B cell (primary cell): ENCODE data around the gene REM1. TPM values are rescaled to one million over a fixed set of nuclear protein-coding genes. Genes with fewer than 3 reads are reported as not detected.

Source experiments
- ATAC-seq: fragments of 200-7000 bp; cut with Tn5 transposase; one replicate; pipeline ENCODE4 v1.10.0; 2021; ENCODE audit warnings: low read depth, mild to moderate bottlenecking, moderate number of reproducible peaks, moderate library complexity
- CTCF ChIA-PET: fragments of 350-600 bp; sonication (Branson Sonifier 250); formaldehyde crosslinking; loops from one replicate; lab custom pipeline; 2021; ENCODE audit warnings: antibody characterized with exemption, inconsistent platforms; lab: Charles Lee
- POLR2A ChIA-PET: fragments of 350-600 bp; sonication (Branson Sonifier 250); formaldehyde crosslinking; loops from one replicate; lab custom pipeline; 2021; ENCODE audit warnings: antibody characterized with exemption; lab: Charles Lee
- DNase-seq: peaks from one replicate; pipeline ENCODE4 v3.0.0; 2013
- H2AFZ ChIP-seq: 2 replicates; pipeline ENCODE4 v1.6.1; 2012; ENCODE audit warnings: mild to moderate bottlenecking, low read depth, low read length; ENCODE audit not compliant: insufficient read depth, poor library complexity, severe bottlenecking
- H3K27ac ChIP-seq, 2 donors: 1 replicate in 1 of 2; 2 replicates in 1 of 2; pipeline ENCODE4 v1.5.1; 2012 to 2013; ENCODE audit warnings: low read length in 2 of 2, mild to moderate bottlenecking in 2 of 2, moderate library complexity in 1 of 2
- H3K27me3 ChIP-seq, 4 experiments: fragments of 200-600 bp in 1 of 4; sonication (generic) in 1 of 4; replicated peaks in 1 of 4; 1 replicate in 2 of 4; 2 replicates in 2 of 4; pipeline versions ENCODE4 v1.6.1 to v1.7.0; 2013 to 2016; ENCODE audit warnings: low read length in 3 of 4, mild to moderate bottlenecking in 2 of 4, mixed read lengths in 1 of 4, moderate library complexity in 1 of 4; ENCODE audit not compliant: insufficient read depth in 4 of 4, control insufficient read depth in 3 of 4; ENCODE audit errors: control extremely low read depth in 1 of 4
- H3K36me3 ChIP-seq, 2 experiments: replicated peaks in 1 of 2; 1 replicate in 1 of 2; 2 replicates in 1 of 2; pipeline versions ENCODE4 v1.6.1 to v1.7.1; 2013; ENCODE audit warnings: low read length in 1 of 2; ENCODE audit not compliant: insufficient read depth in 2 of 2, control insufficient read depth in 1 of 2; ENCODE audit errors: control extremely low read depth in 1 of 2, extremely low read depth in 1 of 2
- H3K4me1 ChIP-seq, 2 donors: fragments of 200-600 bp in 1 of 2; sonication (generic) in 1 of 2; 1 replicate in 1 of 2; 2 replicates in 1 of 2; pipeline versions ENCODE4 v1.5.1 to v1.6.1; 2013 to 2017; ENCODE audit warnings: low read length in 2 of 2; ENCODE audit not compliant: control insufficient read depth in 2 of 2, insufficient read depth in 2 of 2
- H3K4me2 ChIP-seq: replicated peaks from 2 replicates; pipeline ENCODE3; 2012; ENCODE audit warnings: mild to moderate bottlenecking, low read depth, low read length; ENCODE audit not compliant: poor library complexity, severe bottlenecking
- H3K4me3 ChIP-seq, 5 experiments: fragments of 200-600 bp in 1 of 5; sonication (generic) in 1 of 5; 1 replicate in 3 of 5; 2 replicates in 2 of 5; pipeline versions ENCODE4 v1.5.1 to v1.7.0; 2011 to 2016; ENCODE audit warnings: low read length in 4 of 5, mild to moderate bottlenecking in 4 of 5, low read depth in 2 of 5, control low read depth in 1 of 5, moderate library complexity in 1 of 5; ENCODE audit not compliant: insufficient read depth in 1 of 5; ENCODE audit errors: control extremely low read depth in 1 of 5, extremely low read depth in 1 of 5
- H3K79me2 ChIP-seq: fragments of 200-600 bp; sonication (generic); one replicate; pipeline ENCODE4 v1.6.0; 2016; ENCODE audit warnings: low read length; ENCODE audit not compliant: control insufficient read depth, insufficient read depth
- H3K9ac ChIP-seq: fragments of 200-600 bp; sonication (generic); 2 replicates; pipeline ENCODE4 v1.6.1; 2017; ENCODE audit warnings: mild to moderate bottlenecking, low read length, moderate library complexity
- H3K9me3 ChIP-seq, 3 donors: one replicate each; pipeline versions ENCODE4 v1.6.1 to v1.7.1; 2013; ENCODE audit warnings: low read length in 2 of 3; ENCODE audit not compliant: control insufficient read depth in 2 of 3, insufficient read depth in 1 of 3; ENCODE audit errors: control extremely low read depth in 1 of 3
- H4K20me1 ChIP-seq: 2 replicates; pipeline ENCODE4 v1.6.0; 2012; ENCODE audit warnings: mild to moderate bottlenecking, low read length; ENCODE audit not compliant: insufficient read depth, control insufficient read depth, poor library complexity, severe bottlenecking
- H3K27ac Mint-ChIP-seq: one replicate; pipeline ENCODE4 v1.8.0; 2021; ENCODE audit warnings: mixed read lengths
- H3K27me3 Mint-ChIP-seq: one replicate; pipeline ENCODE4 v1.8.0; 2021; ENCODE audit warnings: mixed read lengths
- H3K4me1 Mint-ChIP-seq: one replicate; pipeline ENCODE4 v1.8.0; 2021; ENCODE audit warnings: mixed read lengths
- H3K4me3 Mint-ChIP-seq: one replicate; pipeline ENCODE4 v1.8.0; 2021; ENCODE audit warnings: mixed read lengths
- H3K9me3 Mint-ChIP-seq: one replicate; pipeline ENCODE4 v1.8.0; 2022; ENCODE audit warnings: mixed read lengths; ENCODE audit not compliant: insufficient read depth
- CTCF ChIP-seq: fragments of 200-600 bp; IDR thresholded peaks from one replicate; pipeline ENCODE4 v1.8.0; 2022; ENCODE audit warnings: antibody characterized with exemption, mild to moderate bottlenecking
- EZH2 ChIP-seq: IDR thresholded peaks from 2 replicates; pipeline ENCODE4 v1.6.1; 2012; ENCODE audit warnings: borderline replicate concordance, low read depth, mild to moderate bottlenecking, moderate library complexity, low read length; ENCODE audit not compliant: insufficient read depth, poor library complexity, severe bottlenecking
- WGBS: methylation state at CpG from one replicate; pipeline ENCODE4 v1.1.5; 2013; ENCODE audit warnings: missing lambda C conversion rate; ENCODE audit not compliant: insufficient coverage; 5-methylcytosine and 5-hydroxymethylcytosine counted together
- intact Hi-C: fragments of 100-400 bp; cut with micrococcal nuclease; formaldehyde crosslinking; loops from one replicate; pipeline ENCODE4 v1.10.0; 2022
- polyA plus RNA-seq: library from polyadenylated mRNA; depleted of rRNA; stranded (reverse); fragments of >200 nt; gene quantifications from 2 replicates; pipeline ENCODE4 v1.2.3, GENCODE V29; 2012
- total RNA-seq, 2 donors: library from RNA; stranded (reverse); fragments of 120-200 nt in 1 of 2; gene quantifications; 1 replicate in 1 of 2; 2 replicates in 1 of 2; pipeline versions ENCODE4 v1.2.3 to v1.2.4, GENCODE V29; 2013 to 2022

Gene REM1
- total and polyA plus RNA-seq, 2 donors (not counting 1 experiment from before 2014, with no cell fraction given), result not detected

GRCh38 chr20:31472395-31473330 lies 2.4 kb upstream of the REM1 start:
- Histone ChIP-seq H2AFZ (no peak overlapping the region), H4K20me1 (no peaks in the 10 kb centered on the region), H3K79me2 (no peaks in the 10 kb centered on the region), H3K4me1 (peaks cover 23 to 24% of the 10 kb centered on the region in 2 donors), H3K36me3 (no peaks in the 10 kb centered on the region), H3K27ac (no peak overlapping the region), H3K9ac (no peak overlapping the region), H3K4me3 (no peak overlapping the region), H3K27me3 (peaks cover 0 to 33% (median 11%) of the 10 kb centered on the region in 4 experiments), H3K4me2 (no peak overlapping the region), H3K9me3 (peaks cover 0 to 5% (median 0%) of the 10 kb centered on the region in 3 donors)
- Mint-ChIP-seq H3K4me3 (no peak overlapping the region), H3K27ac (no peak overlapping the region), H3K4me1 (peaks cover 24% of the 10 kb centered on the region), H3K27me3 (peaks cover 40% of the 10 kb centered on the region), H3K9me3 (no peaks in the 10 kb centered on the region)
- DNase-seq, result no peak
- ChIA-PET POLR2A (no interaction called here), CTCF (interaction anchor here (1.5 to 3.5 kb wide), 2 partner anchors 12 to 31 kb away, joined by 4 to 14 read pairs; no protein-coding TSS in a partner anchor)
- 80% methylated on average over 5 of the region's 8 CpGs for WGBS
- intact Hi-C loops, result no loop called here
- no peak for TF ChIP-seq EZH2
- no peak for TF ChIP-seq CTCF
- no peak for ATAC-seq
